HEK293 (cell line): ENCODE results near the gene ARPC5L.

Experiments used
- AEBP2 ChIP-seq: fragments of 450-650 bp; formaldehyde crosslinking; IDR thresholded peaks from 2 replicates; pipeline ENCODE4 v1.5.1; 2016; ENCODE audit warnings: missing biosample characterization, missing genetic modification characterization, borderline replicate concordance
- BCL11A ChIP-seq: fragments of 450-650 bp; formaldehyde crosslinking; IDR thresholded peaks from 2 replicates; pipeline ENCODE4 v1.5.1; 2016; ENCODE audit warnings: low read depth, missing biosample characterization, missing genetic modification characterization
- BCL11B ChIP-seq: fragments of 450-650 bp; formaldehyde crosslinking; IDR thresholded peaks from 2 replicates; pipeline ENCODE4 v1.5.1; 2016; ENCODE audit warnings: low read depth, missing biosample characterization, missing genetic modification characterization
- CTCF ChIP-seq: fragments of 450-650 bp; formaldehyde crosslinking; IDR thresholded peaks from 2 replicates; pipeline ENCODE4 v1.5.1; 2016; ENCODE audit warnings: missing biosample characterization, missing genetic modification characterization
- GLIS2 ChIP-seq: fragments of 450-650 bp; formaldehyde crosslinking; IDR thresholded peaks from 2 replicates; pipeline ENCODE4 v1.5.1; 2016; ENCODE audit warnings: missing biosample characterization, missing genetic modification characterization
- KLF1 ChIP-seq: fragments of 450-650 bp; formaldehyde crosslinking; IDR thresholded peaks from 2 replicates; pipeline ENCODE4 v1.5.1; 2016; ENCODE audit warnings: missing biosample characterization, missing genetic modification characterization
- OSR2 ChIP-seq: fragments of 450-650 bp; formaldehyde crosslinking; IDR thresholded peaks from 2 replicates; pipeline ENCODE4 v1.5.1; 2016; ENCODE audit warnings: missing biosample characterization, missing genetic modification characterization
- PBX3 ChIP-seq: sonication (generic); formaldehyde crosslinking; IDR thresholded peaks from 2 replicates; pipeline ENCODE4 v1.8.1; 2022; ENCODE audit warnings: mild to moderate bottlenecking, moderate library complexity, missing genetic modification reagents
- SP2 ChIP-seq: fragments of 450-650 bp; formaldehyde crosslinking; IDR thresholded peaks from 2 replicates; pipeline ENCODE4 v1.5.1; 2016; ENCODE audit warnings: missing biosample characterization, missing genetic modification characterization
- YY1 ChIP-seq: fragments of 450-650 bp; formaldehyde crosslinking; IDR thresholded peaks from 2 replicates; pipeline ENCODE4 v1.5.1; 2018; ENCODE audit warnings: missing biosample characterization, missing genetic modification characterization
- ZBTB20 ChIP-seq: fragments of 450-650 bp; formaldehyde crosslinking; IDR thresholded peaks from 2 replicates; pipeline ENCODE4 v1.5.1; 2016; ENCODE audit warnings: missing biosample characterization, missing genetic modification characterization
- ZNF239 ChIP-seq: fragments of 450-650 bp; formaldehyde crosslinking; IDR thresholded peaks from 2 replicates; pipeline ENCODE4 v1.5.1; 2016; ENCODE audit warnings: missing biosample characterization, missing genetic modification characterization
- ZNF280C ChIP-seq: fragments of 450-650 bp; formaldehyde crosslinking; IDR thresholded peaks from 2 replicates; pipeline ENCODE4 v1.5.1; 2016; ENCODE audit warnings: missing biosample characterization, missing genetic modification characterization
- ZNF514 ChIP-seq: fragments of 450-650 bp; formaldehyde crosslinking; IDR thresholded peaks from 2 replicates; pipeline ENCODE4 v1.5.1; 2016; ENCODE audit warnings: missing biosample characterization, missing genetic modification characterization

GRCh38 chr9:124914753-124915405 is 52.9 kb downstream of the ARPC5L start:
- no peak for TF ChIP-seq BCL11A
- no peak for TF ChIP-seq CTCF (tag by site-specific recombination)
- no peak for TF ChIP-seq ZBTB20 (tag by site-specific recombination)
- TF ChIP-seq GLIS2 (tag by site-specific recombination) = no peak
- TF ChIP-seq YY1 (tag by site-specific recombination) = no peak
- TF ChIP-seq ZNF514 (tag by site-specific recombination) = no peak
- TF ChIP-seq SP2 (tag by site-specific recombination) = no peak
- no peak for TF ChIP-seq ZNF280C
- no peak for TF ChIP-seq OSR2 (tag by site-specific recombination)
- TF ChIP-seq BCL11B (tag by site-specific recombination) = no peak
- no peak for TF ChIP-seq ZNF239 (tag by site-specific recombination)
- no peak for TF ChIP-seq PBX3 (CRISPR knock-in tag)
- TF ChIP-seq AEBP2 (tag by site-specific recombination) = no peak
- no peak for TF ChIP-seq KLF1 (tag by site-specific recombination)
